HCT116 (cell line): ENCODE results near the gene SEC14L1.

ENCODE experiments used
- EGR1 ChIP-seq: IDR thresholded peaks from 2 replicates; pipeline ENCODE4 v1.6.1; 2012; ENCODE audit warnings: low read depth
- ELF1 ChIP-seq: IDR thresholded peaks from 2 replicates; pipeline ENCODE4 v1.6.1; 2012; ENCODE audit warnings: low read depth, borderline replicate concordance
- POLR2A ChIP-seq: IDR thresholded peaks from 2 replicates; pipeline ENCODE4 v1.7.0; 2011; ENCODE audit warnings: borderline replicate concordance; ENCODE audit not compliant: insufficient read depth, insufficient read length; ENCODE audit errors: extremely low read depth
- SIN3A ChIP-seq: IDR thresholded peaks from 2 replicates; pipeline ENCODE4 v1.6.1; 2012; ENCODE audit warnings: low read depth
- SP1 ChIP-seq: IDR thresholded peaks from 2 replicates; pipeline ENCODE4 v1.6.1; 2012; ENCODE audit warnings: low read depth
- SRF ChIP-seq: IDR thresholded peaks from 2 replicates; pipeline ENCODE4 v1.6.1; 2012; ENCODE audit warnings: low read depth
- YY1 ChIP-seq: IDR thresholded peaks from 2 replicates; pipeline ENCODE4 v1.6.1; 2011; ENCODE audit warnings: low read length, low read depth, moderate library complexity, mild to moderate bottlenecking; ENCODE audit not compliant: insufficient replicate concordance; ENCODE audit errors: extremely low read depth
- ZFX ChIP-seq: fragments of 450-650 bp; IDR thresholded peaks from 2 replicates; pipeline ENCODE4 v1.6.1; 2017
- TF ChIP-seq, protein P1 (sequence below), 3 experiments: fragments of 200-600 bp in 1 of 3; sonication (generic) in 1 of 3; IDR thresholded peaks in 2 of 3; conservative IDR thresholded peaks in 1 of 3; 2 replicates each; pipeline ENCODE4 v1.5.1; 2012 to 2017; ENCODE audit warnings: low read depth in 2 of 3, low read length in 2 of 3, antibody characterized with exemption in 1 of 3, borderline replicate concordance in 1 of 3, control low read depth in 1 of 3, mild to moderate bottlenecking in 1 of 3, mixed read lengths in 1 of 3, mixed run types in 1 of 3, moderate library complexity in 1 of 3; ENCODE audit not compliant: insufficient read depth in 1 of 3

DNA sequence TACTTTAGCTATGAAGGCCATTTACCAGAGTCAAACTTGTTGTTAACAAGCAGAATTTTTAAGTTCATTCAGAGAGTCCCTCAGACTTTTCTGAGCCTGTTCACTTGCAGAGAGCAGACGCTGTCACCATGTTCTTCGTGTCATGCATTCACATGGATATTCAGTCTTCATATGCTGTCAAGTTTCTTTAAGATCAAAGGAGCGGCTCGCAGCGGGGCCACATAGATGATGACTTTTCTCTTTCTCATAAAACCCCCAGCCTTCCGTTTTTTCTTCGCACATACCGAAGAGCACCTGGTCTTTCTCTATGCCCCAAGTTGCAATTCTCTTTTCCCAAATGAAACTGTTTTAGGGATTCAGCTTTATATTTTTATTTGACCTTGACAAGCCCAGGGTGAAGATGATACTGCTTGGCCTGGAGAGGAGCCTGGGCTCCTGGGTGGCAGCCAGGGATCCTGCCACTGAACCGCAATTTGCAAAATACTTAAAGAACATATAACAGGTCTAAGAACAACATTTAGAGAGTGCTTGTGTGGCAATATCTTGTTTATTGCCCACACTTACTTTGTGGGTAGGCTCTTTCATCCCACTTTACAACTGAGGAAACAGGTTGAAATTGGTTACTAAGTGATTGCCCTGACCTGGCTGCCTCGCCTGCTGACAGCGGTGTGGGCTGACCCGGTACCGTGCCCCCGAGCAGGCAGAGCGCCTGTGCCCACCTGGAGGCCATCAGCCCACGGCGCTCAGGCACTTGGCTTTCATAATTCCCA lies 22.9 kb downstream of the SEC14L1 start:
- TF ChIP-seq, protein P1, sequence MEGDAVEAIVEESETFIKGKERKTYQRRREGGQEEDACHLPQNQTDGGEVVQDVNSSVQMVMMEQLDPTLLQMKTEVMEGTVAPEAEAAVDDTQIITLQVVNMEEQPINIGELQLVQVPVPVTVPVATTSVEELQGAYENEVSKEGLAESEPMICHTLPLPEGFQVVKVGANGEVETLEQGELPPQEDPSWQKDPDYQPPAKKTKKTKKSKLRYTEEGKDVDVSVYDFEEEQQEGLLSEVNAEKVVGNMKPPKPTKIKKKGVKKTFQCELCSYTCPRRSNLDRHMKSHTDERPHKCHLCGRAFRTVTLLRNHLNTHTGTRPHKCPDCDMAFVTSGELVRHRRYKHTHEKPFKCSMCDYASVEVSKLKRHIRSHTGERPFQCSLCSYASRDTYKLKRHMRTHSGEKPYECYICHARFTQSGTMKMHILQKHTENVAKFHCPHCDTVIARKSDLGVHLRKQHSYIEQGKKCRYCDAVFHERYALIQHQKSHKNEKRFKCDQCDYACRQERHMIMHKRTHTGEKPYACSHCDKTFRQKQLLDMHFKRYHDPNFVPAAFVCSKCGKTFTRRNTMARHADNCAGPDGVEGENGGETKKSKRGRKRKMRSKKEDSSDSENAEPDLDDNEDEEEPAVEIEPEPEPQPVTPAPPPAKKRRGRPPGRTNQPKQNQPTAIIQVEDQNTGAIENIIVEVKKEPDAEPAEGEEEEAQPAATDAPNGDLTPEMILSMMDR (IDR thresholded peaks at IDR 0.05 in 2 of 3, conservative IDR thresholded peaks at IDR 0.05 in 1 of 3; ENCODE audit: borderline replicate concordance in 1 of 3, insufficient read depth in 1 of 3, low read depth in 2 of 3, low read length in 2 of 3): no peak
- no peak for TF ChIP-seq YY1
- TF ChIP-seq SP1: no peak
- TF ChIP-seq SRF: no peak
- TF ChIP-seq POLR2A: no peak
- TF ChIP-seq EGR1: no peak
- TF ChIP-seq SIN3A: no peak
- no peak for TF ChIP-seq ZFX
- no peak for TF ChIP-seq ELF1
